Thyroid gland (tissue), 4 donors: Measurements from ENCODE around the gene FXR1. TPM values are rescaled to one million over a fixed set of nuclear protein-coding genes. Genes with fewer than 3 reads are reported as not detected.

ENCODE experiments used
- DNase-seq, 2 donors: peaks; one replicate each; pipeline ENCODE4 v3.0.0-alpha.2; 2019
- H3K27ac ChIP-seq, 3 donors: fragments of 200-600 bp; sonication (generic); 1 replicate in 2 of 3; 2 replicates in 1 of 3; pipeline ENCODE4 v1.5.1; 2016 to 2019; ENCODE audit warnings: mild to moderate bottlenecking in 1 of 3, moderate library complexity in 1 of 3
- H3K27me3 ChIP-seq: fragments of 200-600 bp; sonication (generic); one replicate; pipeline ENCODE4 v1.5.1; 2019
- H3K36me3 ChIP-seq, 2 donors: fragments of 200-600 bp; sonication (generic); one replicate each; pipeline ENCODE4 v1.5.1; 2016 to 2019
- H3K4me1 ChIP-seq, 2 donors: fragments of 200-600 bp; sonication (generic); one replicate each; pipeline ENCODE4 v1.5.1; 2017 to 2019
- H3K4me3 ChIP-seq, 3 donors: fragments of 200-600 bp; sonication (generic); replicated peaks in 1 of 3; 1 replicate in 2 of 3; 2 replicates in 1 of 3; pipeline ENCODE4 v1.5.1; 2016; ENCODE audit warnings: mild to moderate bottlenecking in 1 of 3
- H3K9me3 ChIP-seq: fragments of 200-600 bp; sonication (generic); one replicate; pipeline ENCODE4 v1.5.1; 2017
- POLR2A ChIP-seq, 2 donors: fragments of 450-650 bp; IDR thresholded peaks; one replicate each; pipeline ENCODE4 v1.6.1; 2017; ENCODE audit warnings: antibody characterized with exemption in 2 of 2, mild to moderate bottlenecking in 2 of 2, moderate library complexity in 1 of 2
- WGBS, 2 donors: methylation state at CpG; one replicate each; pipeline ENCODE4 v1.1.5; 2017; 5-methylcytosine and 5-hydroxymethylcytosine counted together
- intact Hi-C: fragments of 100-400 bp; cut with DNase I; formaldehyde crosslinking; loops from one replicate; pipeline ENCODE4 v1.15.1; 2023
- total RNA-seq, 4 donors: library from RNA; depleted of rRNA; stranded (reverse); fragments of >200 nt; gene quantifications; one replicate each; pipeline ENCODE4 v1.2.3, GENCODE V29; 2016
- TF ChIP-seq, protein P1 (sequence below), 6 experiments: fragments of 200-600 bp in 3 of 6; fragments of 450-650 bp in 3 of 6; sonication (generic) in 3 of 6; IDR thresholded peaks; one replicate each; pipeline ENCODE4 v1.5.1; 2016 to 2019; ENCODE audit warnings: antibody characterized with exemption in 6 of 6, mild to moderate bottlenecking in 2 of 6, inconsistent platforms in 1 of 6, moderate library complexity in 1 of 6

FXR1 gene
- total RNA-seq, 4 donors from 2014 or later, result 115 to 142 (median 133) TPM

DNA sequence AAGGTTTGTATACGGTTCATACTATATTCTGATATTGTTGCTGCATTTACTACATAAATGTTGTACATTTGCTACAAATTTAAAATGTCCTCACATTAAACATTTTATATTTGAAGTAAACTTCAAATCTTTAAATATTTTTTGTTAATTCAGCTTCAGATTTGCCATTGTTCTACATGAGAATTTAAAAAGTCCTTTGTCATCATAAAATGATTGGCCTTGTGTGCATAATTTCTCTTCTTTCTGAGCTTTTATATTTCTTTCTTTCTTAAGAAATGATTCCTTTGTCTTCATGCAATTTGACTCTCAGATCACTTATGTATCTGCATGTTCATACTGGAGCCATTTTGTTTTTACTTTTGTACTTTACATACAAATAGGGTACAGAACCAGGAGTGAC lies 49.1 kb downstream of the FXR1 start:
- Histone ChIP-seq H3K27me3 (no peaks in the 10 kb centered on the region), H3K4me3 (no peak overlapping the region), H3K27ac (no peak overlapping the region), H3K36me3 (peaks cover 33 to 38% of the 10 kb centered on the region in 2 donors), H3K9me3 (no peaks in the 10 kb centered on the region), H3K4me1 (no peaks in the 10 kb centered on the region)
- WGBS, 2 donors, result 93 to 100% methylated on average over 1 of the region's 1 CpG
- DNase-seq, result no peak
- TF ChIP-seq, protein P1, sequence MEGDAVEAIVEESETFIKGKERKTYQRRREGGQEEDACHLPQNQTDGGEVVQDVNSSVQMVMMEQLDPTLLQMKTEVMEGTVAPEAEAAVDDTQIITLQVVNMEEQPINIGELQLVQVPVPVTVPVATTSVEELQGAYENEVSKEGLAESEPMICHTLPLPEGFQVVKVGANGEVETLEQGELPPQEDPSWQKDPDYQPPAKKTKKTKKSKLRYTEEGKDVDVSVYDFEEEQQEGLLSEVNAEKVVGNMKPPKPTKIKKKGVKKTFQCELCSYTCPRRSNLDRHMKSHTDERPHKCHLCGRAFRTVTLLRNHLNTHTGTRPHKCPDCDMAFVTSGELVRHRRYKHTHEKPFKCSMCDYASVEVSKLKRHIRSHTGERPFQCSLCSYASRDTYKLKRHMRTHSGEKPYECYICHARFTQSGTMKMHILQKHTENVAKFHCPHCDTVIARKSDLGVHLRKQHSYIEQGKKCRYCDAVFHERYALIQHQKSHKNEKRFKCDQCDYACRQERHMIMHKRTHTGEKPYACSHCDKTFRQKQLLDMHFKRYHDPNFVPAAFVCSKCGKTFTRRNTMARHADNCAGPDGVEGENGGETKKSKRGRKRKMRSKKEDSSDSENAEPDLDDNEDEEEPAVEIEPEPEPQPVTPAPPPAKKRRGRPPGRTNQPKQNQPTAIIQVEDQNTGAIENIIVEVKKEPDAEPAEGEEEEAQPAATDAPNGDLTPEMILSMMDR (IDR thresholded peaks at IDR 0.05), result no peak
- no peak for TF ChIP-seq POLR2A (IDR thresholded peaks at IDR 0.05)
- intact Hi-C loops, result no loop called here

DNA sequence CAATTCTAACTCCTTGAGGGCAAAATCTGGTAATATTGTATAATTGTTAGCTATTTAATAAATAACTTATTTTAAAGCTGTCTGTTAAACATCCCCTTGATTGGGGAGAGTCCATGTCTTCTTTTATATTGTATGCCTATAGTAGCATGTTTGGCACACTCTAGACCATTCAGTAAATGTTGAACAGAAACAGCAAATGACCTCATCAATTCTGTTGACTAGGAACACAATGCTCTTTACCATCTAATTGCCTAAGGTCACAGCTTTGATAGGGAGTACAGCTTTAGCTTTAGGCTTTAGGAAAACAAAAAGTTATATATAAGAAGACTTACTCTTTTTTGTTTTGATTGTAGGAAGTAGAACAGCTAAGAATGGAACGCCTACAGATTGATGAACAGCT lies 50.1 kb downstream of the FXR1 start:
- no peak overlapping the region for H3K4me3 ChIP-seq
- intact Hi-C loops, result no loop called here
- peaks cover 27 to 38% of the 10 kb centered on the region in 2 donors for H3K36me3 ChIP-seq
- 89 to 98% methylated on average over 1 of the region's 1 CpG for WGBS, 2 donors
- no peaks in the 10 kb centered on the region for H3K4me1 ChIP-seq
- TF ChIP-seq POLR2A (IDR thresholded peaks at IDR 0.05), result no peak
- TF ChIP-seq, protein P1 (IDR thresholded peaks at IDR 0.05), result no peak
- no peak overlapping the region for H3K27ac ChIP-seq
- H3K27me3 ChIP-seq, result no peaks in the 10 kb centered on the region
- no peak for DNase-seq
- H3K9me3 ChIP-seq, result no peaks in the 10 kb centered on the region

DNA sequence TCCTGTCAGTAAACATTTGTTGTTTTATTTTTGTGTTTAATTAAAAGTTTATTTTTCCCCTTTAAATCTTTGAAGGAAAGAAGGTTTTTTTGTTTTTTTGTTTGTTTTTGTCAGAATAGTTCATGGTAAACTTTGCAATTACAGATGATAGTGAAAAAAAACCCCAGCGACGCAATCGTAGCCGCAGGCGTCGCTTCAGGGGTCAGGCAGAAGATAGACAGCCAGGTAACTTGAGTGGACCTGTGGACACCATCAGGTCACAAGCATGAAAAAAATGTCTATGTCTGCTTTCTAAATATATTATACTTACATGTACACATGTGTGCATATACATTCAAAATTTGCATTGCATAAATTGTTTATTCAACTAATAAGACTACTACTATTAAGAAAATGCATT lies 58.5 kb downstream of the FXR1 start:
- Histone ChIP-seq H3K9me3 (no peaks in the 10 kb centered on the region), H3K4me3 (no peak overlapping the region), H3K4me1 (peaks cover 0 to 4% of the 10 kb centered on the region in 2 donors), H3K27me3 (no peaks in the 10 kb centered on the region), H3K27ac (no peak overlapping the region), H3K36me3 (peaks cover 21 to 38% of the 10 kb centered on the region in 2 donors)
- intact Hi-C loops, result no loop called here
- no peak for TF ChIP-seq POLR2A (IDR thresholded peaks at IDR 0.05)
- TF ChIP-seq, protein P1 (IDR thresholded peaks at IDR 0.05), result no peak
- WGBS, 2 donors, result 98 to 99% methylated on average over 6 of the region's 6 CpGs
- no peak for DNase-seq

DNA sequence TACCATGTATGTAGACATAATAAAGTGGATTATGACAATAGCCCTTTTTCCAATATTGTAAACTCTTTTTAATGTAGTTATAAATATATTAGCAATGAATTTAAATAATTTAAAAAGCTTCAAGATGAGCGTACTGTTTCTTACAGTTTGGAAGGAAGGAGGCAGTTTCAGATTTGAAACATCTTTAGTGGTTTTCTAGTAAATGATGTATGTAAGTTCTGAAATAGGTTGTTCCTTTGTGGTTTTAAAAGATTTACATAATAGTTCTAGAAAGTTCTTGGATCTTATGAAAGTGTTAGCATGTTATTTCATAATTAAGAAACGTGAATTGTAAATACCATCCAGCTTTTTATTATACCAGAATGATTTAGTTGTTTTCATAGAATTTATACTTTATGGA lies 61.1 kb downstream of the FXR1 start:
- no peak for DNase-seq
- 92 to 93% methylated on average over 2 of the region's 2 CpGs for WGBS, 2 donors
- Histone ChIP-seq H3K27me3 (no peaks in the 10 kb centered on the region), H3K4me3 (no peak overlapping the region), H3K27ac (no peak overlapping the region), H3K4me1 (peaks cover 0 to 4% of the 10 kb centered on the region in 2 donors), H3K36me3 (peaks cover 18 to 34% of the 10 kb centered on the region in 2 donors), H3K9me3 (no peaks in the 10 kb centered on the region)
- intact Hi-C loops, result no loop called here
- TF ChIP-seq POLR2A (IDR thresholded peaks at IDR 0.05), result no peak
- TF ChIP-seq, protein P1 (IDR thresholded peaks at IDR 0.05), result no peak

DNA sequence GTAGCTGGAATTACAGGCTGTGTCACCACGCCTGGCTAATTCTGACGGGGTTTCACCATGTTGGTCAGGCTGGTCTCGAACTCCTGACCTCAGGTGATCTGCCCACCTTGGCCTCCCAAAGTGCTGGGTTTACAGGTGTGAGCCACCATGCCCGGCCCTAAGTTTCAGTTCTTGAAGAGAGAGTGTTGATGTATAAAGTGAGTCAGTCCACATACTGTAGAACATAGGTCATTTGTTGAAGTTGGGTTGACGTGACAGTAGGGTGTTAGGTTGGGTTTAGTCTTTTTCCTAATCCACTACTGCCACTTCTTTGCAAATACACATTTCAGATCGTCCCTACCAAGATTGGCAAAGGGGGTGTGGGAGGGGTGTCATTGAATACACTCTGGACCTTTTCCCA lies 61.8 kb downstream of the FXR1 start:
- Histone ChIP-seq H3K4me1 (peaks cover 0 to 4% of the 10 kb centered on the region in 2 donors), H3K27me3 (no peaks in the 10 kb centered on the region), H3K4me3 (no peak overlapping the region), H3K27ac (no peak overlapping the region), H3K9me3 (no peaks in the 10 kb centered on the region), H3K36me3 (peaks cover 16 to 28% of the 10 kb centered on the region in 2 donors)
- DNase-seq, result no peak
- intact Hi-C loops, result no loop called here
- TF ChIP-seq POLR2A (IDR thresholded peaks at IDR 0.05), result no peak
- TF ChIP-seq, protein P1 (IDR thresholded peaks at IDR 0.05), result no peak
- WGBS, 2 donors, result 96 to 99% methylated on average over 6 of the region's 6 CpGs
